Measurements from ENCODE around the gene TBC1D9.
"Not testable (repeated sequence)": the region's sequence is repeated elsewhere in the genome, so short reads cannot be mapped to it uniquely, and the experiment has no call there.

DNA sequence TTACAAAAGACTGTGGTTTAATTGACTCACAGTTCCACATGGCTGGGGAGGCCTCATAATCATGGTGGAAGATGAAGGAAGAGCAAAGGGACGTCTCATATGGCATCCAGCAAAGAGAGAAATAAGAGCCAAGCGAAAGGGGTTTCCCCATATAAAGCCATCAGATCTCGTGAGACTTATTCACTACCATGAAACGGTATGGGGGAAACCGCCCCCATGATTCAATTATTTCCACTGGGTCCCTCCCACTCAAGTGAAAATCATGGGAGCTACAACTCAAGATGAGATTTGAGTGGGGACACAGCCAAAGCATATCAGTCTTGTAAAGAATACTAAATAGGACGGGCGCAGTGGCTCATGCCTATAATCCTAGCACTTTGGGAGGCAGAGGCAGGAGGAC, 9.6 kb downstream of the TBC1D9 start:
- TF ChIP-seq, protein P1, sequence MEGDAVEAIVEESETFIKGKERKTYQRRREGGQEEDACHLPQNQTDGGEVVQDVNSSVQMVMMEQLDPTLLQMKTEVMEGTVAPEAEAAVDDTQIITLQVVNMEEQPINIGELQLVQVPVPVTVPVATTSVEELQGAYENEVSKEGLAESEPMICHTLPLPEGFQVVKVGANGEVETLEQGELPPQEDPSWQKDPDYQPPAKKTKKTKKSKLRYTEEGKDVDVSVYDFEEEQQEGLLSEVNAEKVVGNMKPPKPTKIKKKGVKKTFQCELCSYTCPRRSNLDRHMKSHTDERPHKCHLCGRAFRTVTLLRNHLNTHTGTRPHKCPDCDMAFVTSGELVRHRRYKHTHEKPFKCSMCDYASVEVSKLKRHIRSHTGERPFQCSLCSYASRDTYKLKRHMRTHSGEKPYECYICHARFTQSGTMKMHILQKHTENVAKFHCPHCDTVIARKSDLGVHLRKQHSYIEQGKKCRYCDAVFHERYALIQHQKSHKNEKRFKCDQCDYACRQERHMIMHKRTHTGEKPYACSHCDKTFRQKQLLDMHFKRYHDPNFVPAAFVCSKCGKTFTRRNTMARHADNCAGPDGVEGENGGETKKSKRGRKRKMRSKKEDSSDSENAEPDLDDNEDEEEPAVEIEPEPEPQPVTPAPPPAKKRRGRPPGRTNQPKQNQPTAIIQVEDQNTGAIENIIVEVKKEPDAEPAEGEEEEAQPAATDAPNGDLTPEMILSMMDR (IDR thresholded peaks at IDR 0.05): not testable (repeated sequence)
- TF ChIP-seq POLR2A, POLR2AphosphoS5, EP300 (IDR thresholded peaks at IDR 0.05): not testable (repeated sequence)
